HEK293T (cell line): ENCODE data around the gene CCDC85B.

Source experiments
- CTCF ChIA-PET: fragments of 350-600 bp; formaldehyde crosslinking; extraction: SDS; loops from one replicate; lab custom pipeline; 2021; ENCODE audit warnings: antibody characterized with exemption, inconsistent platforms; lab: Yijun Ruan, JAX
- POLR2A ChIA-PET: fragments of 350-600 bp; formaldehyde crosslinking; extraction: SDS; loops from one replicate; lab custom pipeline; 2020; ENCODE audit warnings: antibody characterized with exemption, inconsistent platforms; lab: Yijun Ruan, JAX
- DNase-seq: peaks from one replicate; pipeline ENCODE4 v3.0.0; 2012; ENCODE audit warnings: mixed read lengths; ENCODE audit errors: extremely low spot score
- ARNT ChIP-seq: fragments of 450-650 bp; IDR thresholded peaks from 2 replicates; pipeline ENCODE4 v1.6.1; 2017; ENCODE audit warnings: mild to moderate bottlenecking
- BHLHE40 ChIP-seq: fragments of 450-650 bp; IDR thresholded peaks from 2 replicates; pipeline ENCODE4 v1.6.1; 2016; ENCODE audit warnings: mild to moderate bottlenecking, moderate library complexity, borderline replicate concordance
- CTBP1 ChIP-seq: fragments of 450-650 bp; IDR thresholded peaks from 2 replicates; pipeline ENCODE4 v1.6.1; 2016; ENCODE audit warnings: borderline replicate concordance
- ELF4 ChIP-seq: fragments of 450-650 bp; IDR thresholded peaks from 2 replicates; pipeline ENCODE4 v1.6.1; 2017; ENCODE audit warnings: antibody characterized with exemption
- FOXA1 ChIP-seq: fragments of 450-650 bp; IDR thresholded peaks from 2 replicates; pipeline ENCODE4 v1.6.1; 2016; ENCODE audit warnings: mild to moderate bottlenecking
- FOXK2 ChIP-seq: fragments of 450-650 bp; IDR thresholded peaks from 2 replicates; pipeline ENCODE4 v1.6.1; 2016; ENCODE audit warnings: mild to moderate bottlenecking
- FOXM1 ChIP-seq: fragments of 450-650 bp; IDR thresholded peaks from 2 replicates; pipeline ENCODE4 v1.6.1; 2017; ENCODE audit warnings: mild to moderate bottlenecking, borderline replicate concordance
- HDGF ChIP-seq: fragments of 450-650 bp; IDR thresholded peaks from 2 replicates; pipeline ENCODE4 v1.6.1; 2017; ENCODE audit warnings: antibody characterized with exemption, borderline replicate concordance
- L3MBTL2 ChIP-seq: fragments of 450-650 bp; conservative IDR thresholded peaks from 2 replicates; pipeline ENCODE4 v1.6.1; 2016; ENCODE audit warnings: mild to moderate bottlenecking
- LEF1 ChIP-seq: fragments of 450-650 bp; IDR thresholded peaks from 2 replicates; pipeline ENCODE4 v1.6.1; 2017; ENCODE audit warnings: mild to moderate bottlenecking, borderline replicate concordance
- NFRKB ChIP-seq: fragments of 450-650 bp; IDR thresholded peaks from 2 replicates; pipeline ENCODE4 v1.6.1; 2016; ENCODE audit warnings: mild to moderate bottlenecking, moderate library complexity
- PKNOX1 ChIP-seq: fragments of 450-650 bp; IDR thresholded peaks from 2 replicates; pipeline ENCODE4 v1.6.1; 2016
- SP1 ChIP-seq: fragments of 450-650 bp; IDR thresholded peaks from 2 replicates; pipeline ENCODE4 v1.6.1; 2017
- SUZ12 ChIP-seq: fragments of 450-650 bp; IDR thresholded peaks from 2 replicates; pipeline ENCODE4 v1.6.1; 2016; ENCODE audit warnings: mild to moderate bottlenecking
- TARDBP ChIP-seq: fragments of 450-650 bp; IDR thresholded peaks from 2 replicates; pipeline ENCODE4 v1.6.1; 2016
- ZNF384 ChIP-seq: fragments of 450-650 bp; IDR thresholded peaks from 2 replicates; pipeline ENCODE4 v1.6.1; 2016

CCDC85B gene

GRCh38 chr11:65919141-65919572, 28.7 kb downstream of the CCDC85B start, which contains the start of gene DRAP1:
TSS of gene DRAP1 (plus strand) at chr11:65919426. CDS start at chr11:65919502, 76 bp downstream.
- peak; percentile 99 for DNase-seq
- POLR2A ChIA-PET, result no interaction called here
- CTCF ChIA-PET, result no interaction called here
- TF ChIP-seq LEF1 (peak; percentile 86; the same call in 1 of the 2 replicates), ARNT (peak; percentile 89), SUZ12 (no peak), FOXM1 (peak; percentile 100)

- ChIA-PET POLR2A (no interaction called here), CTCF (no interaction called here)
- no peak for TF ChIP-seq FOXM1
- TF ChIP-seq SP1, result no peak
- no peak for TF ChIP-seq ELF4
- TF ChIP-seq ZNF384, result no peak
- TF ChIP-seq BHLHE40, result no peak
- peak; percentile 42 for TF ChIP-seq L3MBTL2
- TF ChIP-seq HDGF, result no peak
- DNase-seq, result peak; percentile 28
These were observed 29.3 kb downstream of the CCDC85B start for GRCh38 chr11:65919573-65920371.

- no peak for DNase-seq
- TF ChIP-seq FOXK2, result no peak
- TF ChIP-seq HDGF, result no peak
- TF ChIP-seq CTBP1, result no peak
- no peak for TF ChIP-seq L3MBTL2
- no peak for TF ChIP-seq FOXM1
- TF ChIP-seq FOXA1, result no peak
- no peak for TF ChIP-seq SP1
- TF ChIP-seq SUZ12, result no peak
- no peak for TF ChIP-seq ELF4
- TF ChIP-seq PKNOX1, result no peak
- TF ChIP-seq BHLHE40, result no peak
- TF ChIP-seq TARDBP, result no peak
- no peak for TF ChIP-seq ARNT
- CTCF ChIA-PET, result no interaction called here
- POLR2A ChIA-PET, result no interaction called here
These were observed 29.9 kb downstream of the CCDC85B start for GRCh38 chr11:65920372-65920802.

GRCh38 chr11:65921033-65921555, 30.6 kb downstream of the CCDC85B start:
- CTCF ChIA-PET, result no interaction called here
- DNase-seq, result no peak
- TF ChIP-seq FOXK2 (no peak), L3MBTL2 (no peak), NFRKB (no peak), ELF4 (no peak), BHLHE40 (no peak), HDGF (no peak), SP1 (no peak), ARNT (no peak), PKNOX1 (no peak), TARDBP (no peak), CTBP1 (no peak), LEF1 (no peak), SUZ12 (no peak), FOXA1 (no peak), FOXM1 (no peak)
- POLR2A ChIA-PET, result no interaction called here

GRCh38 chr11:65921876-65922275, 31.4 kb downstream of the CCDC85B start:
- no peak for DNase-seq
- POLR2A ChIA-PET, result no interaction called here
- CTCF ChIA-PET, result interaction anchor here (0.7 kb wide), 1 partner anchor 34 kb away, joined by 3 read pairs; the partner anchor contains the start of gene FIBP
- TF ChIP-seq NFRKB, result no peak
- TF ChIP-seq HDGF, result no peak
- TF ChIP-seq FOXA1, result no peak
- no peak for TF ChIP-seq BHLHE40
- no peak for TF ChIP-seq FOXM1

GRCh38 chr11:65922565-65922964, 32.1 kb downstream of the CCDC85B start:
- ChIA-PET POLR2A (interaction anchor here (1.1 kb wide), 1 partner anchor 9 kb away, joined by 3 read pairs; no protein-coding TSS in a partner anchor), CTCF (no interaction called here)
- no peak for DNase-seq
- no peak for TF ChIP-seq PKNOX1
- no peak for TF ChIP-seq CTBP1
- no peak for TF ChIP-seq NFRKB
- TF ChIP-seq HDGF, result no peak
- no peak for TF ChIP-seq L3MBTL2
- TF ChIP-seq SUZ12, result no peak
- TF ChIP-seq FOXK2, result no peak
- no peak for TF ChIP-seq TARDBP
- no peak for TF ChIP-seq ELF4
- TF ChIP-seq ARNT, result no peak
- no peak for TF ChIP-seq FOXA1
- TF ChIP-seq LEF1, result no peak
- no peak for TF ChIP-seq FOXM1
- no peak for TF ChIP-seq SP1
- no peak for TF ChIP-seq ZNF384
- TF ChIP-seq BHLHE40, result no peak
